GM21576 (cell line): ENCODE results near the gene MARCHF3.
"Not testable (repeated sequence)": the region's sequence is repeated elsewhere in the genome, so short reads cannot be mapped to it uniquely, and the experiment has no call there.

Experiments used
- ATAC-seq: cut with Tn5 transposase; IDR thresholded peaks from one replicate; pipeline ENCODE4 v1.9.1; 2021; ENCODE audit warnings: mild to moderate bottlenecking, moderate library complexity; ENCODE audit not compliant: unreplicated experiment

The MARCHF3 gene

DNA sequence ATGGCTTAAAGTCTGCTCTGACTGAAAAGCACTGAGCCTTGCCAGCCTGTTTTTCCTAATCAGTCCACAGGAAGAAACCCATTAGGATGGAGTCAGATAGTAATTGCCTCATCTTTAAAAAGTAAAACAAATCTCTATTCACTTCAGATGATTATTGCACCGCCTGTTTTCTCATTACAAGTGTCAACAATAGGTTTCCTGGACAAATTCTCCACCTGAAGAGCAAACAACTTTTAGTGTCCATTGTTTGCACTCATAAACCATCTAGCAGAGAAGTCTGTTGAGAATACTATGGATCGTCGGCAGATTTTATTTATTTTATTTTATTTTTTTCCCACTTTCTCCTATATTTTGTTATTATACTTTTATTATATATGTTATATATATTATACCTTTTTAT is 22.7 kb upstream of the MARCHF3 start:
- ATAC-seq = no peak

DNA sequence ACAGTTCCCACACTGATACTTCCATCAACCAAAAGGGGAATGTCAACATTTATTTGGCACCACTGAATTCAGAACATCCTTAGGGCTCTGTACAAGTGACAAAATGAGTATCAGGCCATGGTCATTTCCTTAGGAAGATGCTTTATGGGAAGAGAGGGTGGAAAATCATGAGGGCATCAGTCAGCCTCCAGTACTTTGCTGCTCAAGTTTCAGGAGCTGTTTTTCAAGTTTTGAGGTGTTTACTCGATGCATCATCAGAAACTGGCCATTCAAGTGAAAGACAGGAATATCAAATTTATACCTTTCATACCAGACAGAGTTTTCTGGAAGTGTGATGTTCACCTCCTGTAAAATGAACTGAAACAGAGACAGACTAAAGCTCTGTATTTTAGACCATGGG is 21.2 kb upstream of the MARCHF3 start:
- no peak for ATAC-seq

DNA sequence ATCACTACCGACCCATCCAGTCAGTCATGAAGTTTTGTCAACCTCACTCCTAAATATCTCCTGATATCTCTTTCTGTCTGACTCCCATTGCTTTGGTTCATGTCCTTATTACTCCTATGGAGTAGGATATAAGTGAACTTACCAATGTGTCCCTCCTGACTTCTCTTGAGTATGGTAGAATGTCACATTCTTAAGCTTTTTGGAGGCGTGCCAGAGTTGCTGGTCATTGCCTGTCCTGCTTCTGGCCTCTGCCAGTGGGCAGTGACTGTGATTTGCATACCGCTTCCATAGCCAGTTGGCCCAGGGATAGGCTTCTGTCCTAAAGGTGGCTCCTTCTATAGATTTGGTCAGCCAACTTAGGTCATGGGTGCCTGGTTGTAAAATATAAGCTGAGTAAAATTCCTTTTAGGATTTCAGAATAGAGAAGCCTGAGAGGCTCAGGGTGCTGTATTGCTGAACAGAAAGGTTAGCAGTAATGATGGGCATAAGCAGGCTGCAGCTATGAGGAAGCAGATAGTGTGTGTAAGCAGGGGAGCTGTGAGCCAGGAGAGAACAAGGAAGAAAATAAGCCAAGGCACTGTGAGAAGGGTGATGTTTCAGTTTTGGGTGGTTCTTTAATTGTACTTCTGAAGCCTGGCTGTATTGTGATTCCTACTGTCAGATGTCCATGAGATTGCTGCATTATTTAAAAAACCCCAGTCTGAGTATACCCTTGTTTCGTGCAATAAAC is 16.1 kb upstream of the MARCHF3 start:
- ATAC-seq = no peak

DNA sequence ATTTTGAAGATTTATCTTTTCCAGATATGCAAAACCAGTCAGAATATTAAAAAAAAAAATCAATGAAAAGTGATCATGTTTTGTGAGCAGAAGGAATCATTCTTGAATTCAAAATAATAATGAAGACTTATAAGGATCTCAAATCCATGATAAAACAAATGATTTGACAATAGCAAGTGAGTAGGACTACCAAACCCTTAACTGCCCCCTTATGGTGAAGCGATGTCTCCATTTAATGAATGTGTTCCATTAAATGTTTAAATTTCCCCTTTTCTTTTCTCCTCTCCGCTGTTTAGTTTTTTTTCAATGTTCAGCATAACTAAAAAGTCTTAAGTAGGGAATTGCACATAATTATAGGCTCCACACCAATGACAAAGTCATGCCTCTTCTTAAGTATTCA is 12.2 kb upstream of the MARCHF3 start:
- no peak for ATAC-seq

DNA sequence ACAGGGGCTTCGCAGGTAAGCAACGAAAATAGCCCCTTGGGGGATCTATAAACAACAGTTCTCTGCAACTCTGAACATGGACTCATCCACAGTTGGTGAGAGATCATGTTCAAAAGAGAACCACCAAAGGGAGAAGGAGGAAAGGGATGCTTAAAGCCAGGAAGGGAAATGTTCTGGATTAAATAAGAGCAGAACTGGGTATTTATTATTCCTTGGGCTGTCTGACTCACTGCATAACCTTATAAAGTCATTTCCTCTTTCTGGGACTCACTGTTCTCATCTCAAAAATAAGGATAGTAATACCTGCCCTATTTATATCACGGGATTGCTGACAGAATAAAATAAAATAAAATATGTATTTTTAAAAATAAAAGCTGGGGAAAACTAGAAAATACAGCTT is 11.2 kb upstream of the MARCHF3 start:
- no peak for ATAC-seq

DNA sequence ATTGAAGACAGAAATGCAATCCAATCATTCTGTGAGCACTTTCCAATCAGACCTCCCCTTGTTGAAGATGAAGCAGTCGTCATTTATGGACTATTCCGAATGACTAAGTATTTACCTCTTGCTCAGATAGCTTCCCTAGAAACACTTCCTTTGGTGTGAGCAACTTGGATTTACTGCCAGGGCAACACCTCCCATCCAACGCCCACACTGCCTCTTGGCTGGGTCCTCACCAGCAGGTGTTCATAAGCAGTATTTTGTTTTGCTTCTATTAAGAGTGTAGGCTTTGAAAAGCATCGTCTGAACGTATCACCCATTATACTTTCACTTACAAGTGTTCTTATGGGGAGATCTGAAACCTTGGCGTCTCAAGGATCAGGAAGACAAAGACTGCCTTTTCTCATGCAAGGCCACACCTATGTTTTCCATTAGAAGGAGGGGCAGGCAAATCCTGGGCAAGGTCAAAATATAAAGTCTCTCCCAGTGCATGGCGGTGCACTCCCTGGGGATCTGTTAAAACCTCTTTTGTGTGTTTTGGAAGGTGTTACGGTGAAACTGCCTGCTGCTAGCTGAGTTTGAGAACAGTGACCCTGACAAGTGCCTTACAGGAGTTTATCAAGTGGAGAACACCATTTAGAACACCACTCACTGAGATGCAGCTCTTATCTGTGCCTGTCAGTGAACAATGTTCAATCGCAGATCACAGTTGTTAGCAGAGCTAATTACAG is 10.6 kb upstream of the MARCHF3 start:
- no peak for ATAC-seq

DNA sequence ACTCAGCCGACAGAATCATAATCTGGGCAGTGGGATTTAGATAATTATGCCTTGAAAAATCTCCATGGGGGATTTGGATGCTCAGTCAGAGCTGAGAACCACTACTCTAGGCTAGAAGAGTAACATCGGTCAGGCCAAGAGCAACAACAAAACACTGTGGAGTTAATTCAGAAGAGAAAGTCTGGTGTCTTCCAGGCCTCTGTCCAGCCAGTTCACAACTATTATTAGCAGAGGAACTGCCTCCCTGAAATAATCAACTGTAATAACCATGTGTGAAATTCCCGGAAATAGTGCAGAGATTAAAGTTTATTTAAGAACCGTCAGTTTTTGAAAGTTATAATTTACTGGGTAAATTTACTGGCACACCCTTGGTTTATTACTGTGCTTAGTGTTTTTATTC is 8.2 kb upstream of the MARCHF3 start:
- no peak for ATAC-seq

DNA sequence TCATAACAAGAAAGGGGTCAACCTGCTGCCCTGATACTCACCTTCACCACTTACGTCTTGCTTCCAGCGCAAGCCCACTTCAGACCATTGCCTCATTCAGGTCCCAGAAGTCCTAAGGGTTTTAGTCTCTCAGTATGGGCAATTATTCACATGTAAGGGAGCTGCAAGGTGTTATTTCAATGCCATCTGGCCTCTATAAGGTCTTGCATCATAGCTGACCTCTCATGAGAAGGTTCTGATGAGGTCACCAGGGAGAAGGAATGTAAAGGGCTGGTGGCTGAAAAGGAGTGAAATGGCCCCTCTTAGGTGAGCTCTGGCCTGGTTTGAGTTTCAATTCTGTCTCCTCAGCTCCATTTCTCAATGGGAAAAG is 1.5 kb upstream of the MARCHF3 start:
- no peak for ATAC-seq

DNA sequence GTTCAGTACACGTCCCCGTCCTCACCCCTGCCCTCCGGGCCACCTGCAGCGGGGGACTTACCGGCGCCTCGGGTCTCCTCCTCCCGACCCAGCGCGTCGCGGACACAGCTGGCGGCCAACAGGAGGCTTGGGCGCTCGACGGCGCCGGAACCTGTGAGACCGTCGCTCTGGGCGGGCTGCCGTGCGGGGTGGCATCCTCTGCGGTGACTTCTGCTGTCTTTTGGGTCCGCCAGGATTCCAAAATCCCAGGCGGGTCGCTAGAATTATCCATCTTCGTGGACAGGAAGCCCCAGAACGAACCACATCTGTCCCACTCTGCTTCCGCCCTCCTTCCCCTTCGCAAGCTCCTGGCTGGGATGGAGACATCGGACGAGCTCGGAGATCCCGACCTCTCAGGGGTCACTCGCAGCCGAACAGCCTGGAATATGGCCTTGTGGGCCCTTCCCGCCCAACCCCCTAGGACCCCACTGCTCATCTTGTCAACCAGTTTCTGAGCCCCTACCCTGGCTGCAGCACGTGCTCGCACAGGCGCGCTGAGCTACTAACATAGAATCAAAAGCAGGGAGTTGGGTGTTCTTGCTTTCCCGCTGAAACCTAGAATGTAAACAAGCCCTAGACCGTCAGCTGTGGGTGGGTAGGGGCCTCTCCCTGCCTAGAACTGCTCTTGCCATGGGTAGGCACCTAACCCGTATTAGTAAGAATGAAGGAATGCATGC is 947 bp upstream of the MARCHF3 start:
- ATAC-seq = peak; percentile 9

DNA sequence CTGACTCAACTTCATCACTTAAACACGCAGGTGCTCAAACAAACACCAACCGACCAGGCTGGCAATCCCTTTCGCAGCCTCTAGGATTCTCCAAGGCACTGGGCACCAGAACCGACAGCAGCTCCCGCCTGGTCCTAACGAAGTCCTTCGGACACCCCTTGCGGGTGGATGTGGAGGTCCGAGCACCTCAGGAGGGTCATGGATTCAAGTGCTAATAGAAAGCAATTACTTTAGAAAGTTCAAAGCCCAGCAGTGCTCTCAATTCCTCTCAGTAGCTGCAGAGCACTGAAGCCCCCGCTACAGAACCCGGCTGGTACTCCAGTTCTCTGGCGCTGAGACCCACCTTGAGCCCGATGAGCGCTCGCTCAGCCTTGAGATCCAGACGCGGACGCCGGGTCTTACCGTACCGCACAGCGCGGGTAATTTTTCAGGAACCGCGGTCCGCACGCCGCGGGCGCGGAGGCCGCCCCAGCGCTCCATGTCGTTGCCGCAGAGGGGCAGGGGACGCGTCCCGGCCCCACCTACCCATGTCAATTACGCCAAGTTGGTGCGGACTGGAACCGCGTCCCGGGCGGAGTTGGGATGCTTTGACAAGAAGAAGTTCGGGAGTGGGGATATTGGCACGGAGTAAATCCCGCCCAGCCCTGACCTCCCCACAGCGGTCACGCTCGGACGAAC is 638 bp downstream of the MARCHF3 start:
- ATAC-seq = no peak

DNA sequence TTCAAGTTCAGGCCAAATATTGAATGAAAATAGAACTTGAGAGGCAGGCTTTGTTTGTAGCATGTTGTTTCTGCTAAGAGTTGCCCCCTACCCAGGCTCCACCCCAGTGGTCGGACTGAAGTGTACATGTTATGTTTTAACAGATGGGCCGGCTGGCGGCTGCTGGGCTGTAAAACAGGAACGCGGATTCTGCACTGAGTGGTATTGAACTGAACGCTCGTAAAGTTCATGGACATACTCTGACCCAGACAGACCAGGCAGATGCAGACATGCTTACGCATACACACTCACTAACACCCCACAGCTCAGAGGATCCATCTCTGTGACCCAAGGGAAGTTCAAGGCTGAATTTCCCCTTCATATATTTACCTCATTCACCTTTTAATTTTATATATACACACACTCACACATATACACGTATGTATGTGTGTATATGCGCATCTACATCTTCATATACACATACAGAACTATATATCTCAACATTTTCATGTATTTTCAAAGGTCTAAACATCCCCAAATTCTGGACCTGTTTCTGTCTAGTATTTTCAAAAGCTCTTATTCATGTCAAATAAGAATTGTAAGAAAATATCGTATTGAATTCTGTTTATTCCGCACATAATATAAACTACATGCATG is 1.4 kb downstream of the MARCHF3 start:
- ATAC-seq = no peak

DNA sequence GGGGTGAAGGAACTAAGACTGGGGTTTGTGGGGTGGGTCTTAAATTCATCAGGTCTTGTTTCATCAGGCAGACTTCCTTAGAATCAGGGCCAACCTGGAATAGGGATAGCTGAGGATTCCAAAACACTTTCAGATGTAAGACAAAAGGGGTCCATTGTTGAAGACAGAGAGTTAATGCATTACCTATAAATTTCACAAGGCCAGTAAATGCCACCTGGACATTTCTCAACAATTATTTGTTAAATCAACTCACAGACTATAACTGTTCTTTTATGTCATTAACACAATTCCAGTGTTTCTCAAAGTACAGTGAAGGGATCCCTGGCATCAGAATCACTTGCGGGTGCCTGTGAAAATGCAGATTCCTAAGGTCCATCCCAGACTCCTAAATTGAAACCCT is 2.8 kb downstream of the MARCHF3 start:
- no peak for ATAC-seq

DNA sequence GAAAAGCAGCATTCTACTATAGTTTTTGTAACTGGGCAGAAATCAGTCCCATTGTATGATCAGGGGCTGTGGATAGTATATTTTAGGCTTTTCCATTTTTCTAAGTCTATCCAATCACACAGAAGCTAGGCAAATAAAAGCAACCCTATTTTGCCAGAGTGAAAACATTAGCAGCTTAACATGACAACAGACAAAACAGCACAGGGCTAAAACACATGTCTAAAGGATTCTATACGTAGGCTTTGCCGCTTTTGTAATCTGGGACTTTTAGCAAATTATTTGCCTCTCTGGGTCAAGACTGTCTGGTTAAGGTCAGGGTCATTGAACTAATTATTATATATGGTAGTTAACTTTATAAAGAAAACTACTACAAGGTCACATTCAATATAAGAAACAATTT is 4.2 kb downstream of the MARCHF3 start:
- no peak for ATAC-seq

DNA sequence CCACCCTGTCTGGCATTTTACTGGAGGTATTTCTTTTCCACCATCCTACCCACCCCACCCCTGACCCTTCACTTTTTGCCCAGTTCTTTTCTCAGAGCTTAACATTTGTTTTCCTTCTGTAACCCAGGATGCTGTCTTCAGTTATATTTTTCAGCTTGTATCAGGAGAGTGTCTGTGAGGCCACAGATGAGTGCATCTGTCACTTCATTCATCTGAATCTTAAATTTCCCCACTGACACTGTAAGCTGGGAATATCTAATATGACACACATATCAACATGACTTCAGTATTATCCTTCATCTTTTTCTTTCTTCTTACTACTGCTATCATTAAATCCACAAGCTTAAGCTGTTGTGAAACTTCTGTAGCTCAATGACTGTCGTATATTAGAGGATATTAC is 4.9 kb downstream of the MARCHF3 start:
- no peak for ATAC-seq

DNA sequence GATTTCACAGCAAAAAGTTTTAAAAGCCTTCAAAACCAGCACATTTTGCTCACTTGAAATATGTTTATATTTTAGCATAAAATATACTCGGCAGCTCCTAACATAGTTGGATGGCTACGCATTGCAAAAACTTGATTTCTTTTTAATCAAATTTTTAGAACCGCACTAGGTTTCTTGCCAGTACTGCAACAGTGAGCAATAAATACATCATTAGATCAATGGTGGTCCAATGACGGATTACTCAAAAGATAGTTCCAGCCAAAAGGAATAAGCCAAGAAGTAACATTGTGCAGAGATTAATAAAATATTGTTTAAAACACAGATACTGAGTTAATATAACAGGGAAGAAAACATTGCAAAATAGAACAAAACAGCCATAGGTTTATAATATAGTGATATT is 5.5 kb downstream of the MARCHF3 start:
- ATAC-seq = no peak

DNA sequence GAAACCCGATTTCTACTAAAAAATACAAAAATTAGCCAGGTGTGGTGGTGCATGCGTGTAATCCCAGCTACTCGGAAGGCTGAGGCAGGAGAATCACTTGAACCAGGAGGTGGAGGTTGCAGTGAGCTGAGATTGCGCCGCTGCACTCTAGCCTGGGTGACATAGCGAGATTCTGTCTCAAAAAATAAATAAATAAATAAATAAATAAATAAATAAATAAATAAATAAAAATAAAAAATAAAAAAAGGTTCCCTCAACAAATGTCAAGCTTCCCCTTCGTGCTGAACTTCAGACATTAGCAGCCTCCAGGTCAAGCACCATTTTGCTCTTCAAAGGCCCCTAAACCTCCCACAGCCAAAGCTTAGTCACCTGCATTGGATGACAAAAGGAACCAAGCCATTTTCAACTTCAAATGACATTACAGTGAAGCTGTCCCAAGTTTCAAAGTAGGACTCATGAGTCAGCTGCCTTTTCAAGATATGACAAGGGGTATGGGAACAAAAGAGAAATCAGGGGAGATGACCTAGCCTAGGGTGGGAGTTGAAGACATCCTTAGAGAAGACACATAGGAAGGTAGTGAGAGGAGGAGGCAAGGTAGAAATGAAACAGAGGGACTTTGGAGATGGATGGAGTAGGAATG is 6.7 kb downstream of the MARCHF3 start:
- ATAC-seq = not testable (repeated sequence)

DNA sequence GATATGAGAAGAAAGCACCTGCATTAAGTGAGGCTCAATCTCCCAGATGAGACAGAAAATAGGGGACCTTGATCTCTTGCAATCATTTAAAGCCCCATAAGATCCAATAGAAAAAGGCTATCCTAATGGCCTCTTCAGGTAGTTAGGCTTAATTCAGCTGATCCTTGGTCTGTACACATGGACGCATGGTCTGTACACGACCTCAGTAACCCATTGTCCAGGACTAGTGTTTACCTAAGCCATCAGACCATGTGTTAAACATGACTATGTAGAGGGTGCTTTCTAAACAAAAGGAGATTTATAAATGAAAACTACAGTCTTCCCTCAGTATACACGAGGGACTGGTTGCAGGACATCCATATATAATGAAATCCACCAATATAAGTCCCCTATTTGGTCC is 7.5 kb downstream of the MARCHF3 start:
- no peak for ATAC-seq

DNA sequence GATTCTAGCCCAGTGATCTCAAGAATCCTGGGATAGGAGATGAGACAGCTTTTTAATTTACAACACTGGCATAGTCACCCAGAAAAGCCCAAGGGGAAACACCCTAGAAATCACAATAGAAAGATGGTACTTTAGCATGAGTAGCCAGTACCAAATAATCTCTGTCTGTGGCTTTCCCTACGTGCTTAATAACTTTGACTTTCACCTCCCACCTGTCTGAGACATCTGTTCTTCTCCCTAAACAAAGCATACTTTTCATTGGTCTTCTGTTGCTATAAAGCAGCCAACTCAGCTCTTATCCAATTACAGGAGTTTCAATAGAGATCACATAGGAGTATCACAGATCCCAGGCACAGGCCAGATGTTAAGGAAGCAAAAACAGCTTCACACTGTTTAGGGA is 10.4 kb downstream of the MARCHF3 start:
- no peak for ATAC-seq

DNA sequence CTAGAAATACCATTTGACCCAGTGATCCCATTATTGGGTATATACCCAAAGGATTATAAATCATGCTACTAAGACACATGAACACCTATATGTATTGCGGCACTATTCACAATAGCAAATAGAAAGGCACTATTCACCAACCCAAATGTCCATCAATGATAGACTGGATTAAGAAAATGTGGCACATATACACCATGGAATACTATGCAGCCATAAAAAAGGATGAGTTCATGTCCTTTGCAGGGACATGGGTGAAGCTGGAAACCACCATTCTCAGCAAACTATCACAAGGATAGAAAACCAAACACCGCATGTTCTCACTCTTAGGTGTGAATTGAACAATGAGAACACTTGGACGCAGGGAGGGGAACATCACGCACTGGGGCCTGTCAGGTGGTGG is 13.6 kb downstream of the MARCHF3 start:
- ATAC-seq = not testable (repeated sequence)

DNA sequence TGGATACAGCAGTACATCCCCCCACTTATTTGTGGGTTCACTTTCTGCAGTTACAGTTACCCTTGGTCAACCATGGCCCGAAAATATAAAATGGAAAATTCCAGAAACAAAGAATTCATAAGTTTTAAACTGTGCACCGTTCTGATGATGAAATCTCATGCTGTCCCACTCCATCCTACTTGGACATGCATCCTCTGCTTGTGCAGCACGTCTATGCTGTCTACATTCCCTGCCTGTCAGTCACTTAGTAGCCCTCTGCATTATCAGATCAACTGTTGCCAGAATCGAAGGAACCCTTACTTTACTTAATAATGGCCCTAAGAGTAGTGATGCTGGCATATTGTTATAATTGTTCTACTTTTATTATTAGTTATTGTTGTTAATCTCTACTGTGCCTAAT is 14.6 kb downstream of the MARCHF3 start:
- no peak for ATAC-seq

DNA sequence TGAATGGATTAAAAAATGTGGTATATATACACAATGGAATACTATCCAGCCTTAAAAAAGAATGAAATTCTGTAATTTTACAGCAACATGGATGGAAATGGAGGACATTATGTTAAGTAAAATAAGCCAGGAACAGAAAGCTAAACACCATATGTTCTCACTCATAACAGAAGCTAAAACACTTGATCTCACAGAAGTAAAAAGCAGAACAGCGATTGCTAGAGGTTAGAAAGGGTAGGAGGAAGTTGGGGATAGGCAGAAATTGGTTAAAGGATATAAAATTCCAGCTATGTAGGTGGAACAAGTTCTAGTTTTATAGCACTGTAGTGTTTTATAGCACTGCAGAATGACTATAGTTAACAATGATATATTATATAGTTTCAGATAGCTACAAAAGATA is 15.8 kb downstream of the MARCHF3 start:
- peak; percentile 58 for ATAC-seq
